Lower leg skin (tissue), 4 donors: ENCODE data around the gene TBX18. TPM values are rescaled to one million over a fixed set of nuclear protein-coding genes. Genes with fewer than 3 reads are reported as not detected.
A peak's percentile ranks its signal among the peaks of the same experiment; 100 is the strongest.

ENCODE experiments used
- DNase-seq, 2 donors: peaks; one replicate each; pipeline ENCODE4 v3.0.0-alpha.2; 2019; ENCODE audit warnings: low spot score in 2 of 2
- H3K4me3 ChIP-seq: fragments of 200-600 bp; sonication (generic); 2 replicates; pipeline ENCODE4 v1.5.1; 2017; ENCODE audit warnings: mild to moderate bottlenecking, low read depth; ENCODE audit not compliant: poor library complexity, severe bottlenecking
- CTCF ChIP-seq, 3 donors: fragments of 450-650 bp; IDR thresholded peaks; one replicate each; pipeline ENCODE4 v1.5.1; 2016; ENCODE audit warnings: antibody characterized with exemption in 3 of 3, mild to moderate bottlenecking in 3 of 3, moderate library complexity in 2 of 3
- POLR2A ChIP-seq, 2 donors: fragments of 450-650 bp; IDR thresholded peaks; one replicate each; pipeline ENCODE4 v1.6.1; 2016 to 2017; ENCODE audit warnings: antibody characterized with exemption in 2 of 2, mild to moderate bottlenecking in 1 of 2, moderate library complexity in 1 of 2
- WGBS, 2 donors: methylation state at CpG; one replicate each; pipeline ENCODE4 v1.1.5; 2018; 5-methylcytosine and 5-hydroxymethylcytosine counted together
- intact Hi-C: fragments of 100-400 bp; cut with DNase I; formaldehyde crosslinking; loops from one replicate; pipeline ENCODE4 v1.15.0; 2023; ENCODE audit warnings: low total_unique reads
- total RNA-seq, 4 donors: library from RNA; depleted of rRNA; stranded (reverse); fragments of >200 nt; gene quantifications; one replicate each; pipeline ENCODE4 v1.1.0, GENCODE V29; 2016

The TBX18 gene
- total RNA-seq = 1 to 10 TPM; 1.1 to 8.6 (median 4.2) TPM

GRCh38 chr6:84764332-84765049 lies at the start of gene TBX18:
Gene TBX18, minus strand, starts transcription at chr6:84764598. Its CDS starts 417 bp downstream, at chr6:84764181.
- peak; percentile 94 to 99 for DNase-seq
- WGBS, 2 donors = 3 to 6% methylated on average over 40 to 42 of the region's 42 CpGs
- TF ChIP-seq POLR2A (IDR thresholded peaks at IDR 0.05) = no peak
- no peak for TF ChIP-seq CTCF (IDR thresholded peaks at IDR 0.05)
- intact Hi-C loops = no loop called here
- H3K4me3 ChIP-seq = peak within 1 kb of the TSS; percentile 43

GRCh38 chr6:84811351-84811750 lies 47.0 kb upstream of the TBX18 start:
- no peak for TF ChIP-seq POLR2A (IDR thresholded peaks at IDR 0.05)
- no peak for TF ChIP-seq CTCF (IDR thresholded peaks at IDR 0.05)
- intact Hi-C loops = no loop called here
- DNase-seq = no peak
- no peak overlapping the region for H3K4me3 ChIP-seq

GRCh38 chr6:84809455-84809854 lies 45.1 kb upstream of the TBX18 start:
- no peak overlapping the region for H3K4me3 ChIP-seq
- TF ChIP-seq CTCF (IDR thresholded peaks at IDR 0.05) (no peak), POLR2A (IDR thresholded peaks at IDR 0.05) (no peak)
- intact Hi-C loops = no loop called here
- WGBS, 2 donors = 9 to 17% methylated on average over 4 of the region's 4 CpGs
- no peak for DNase-seq

- TF ChIP-seq POLR2A (IDR thresholded peaks at IDR 0.05) (no peak), CTCF (IDR thresholded peaks at IDR 0.05) (no peak)
- WGBS, 2 donors = 49 to 69% methylated on average over 6 of the region's 6 CpGs
- intact Hi-C loops = no loop called here
- DNase-seq = no peak
- no peak overlapping the region for H3K4me3 ChIP-seq
These were observed 44.2 kb upstream of the TBX18 start for GRCh38 chr6:84808491-84809061.

GRCh38 chr6:84805145-84805544 lies 40.7 kb upstream of the TBX18 start:
- no peak overlapping the region for H3K4me3 ChIP-seq
- WGBS, 2 donors = 84 to 97% methylated on average over 1 of the region's 1 CpG
- DNase-seq = no peak
- TF ChIP-seq CTCF (IDR thresholded peaks at IDR 0.05) = no peak
- intact Hi-C loops = no loop called here
